MG63 (cell line): ENCODE results near the gene SLC25A24. TPM values are rescaled to one million over a fixed set of nuclear protein-coding genes. Genes with fewer than 3 reads are reported as not detected.

Source experiments
- DNase-seq: peaks from one replicate; pipeline ENCODE4 v3.0.0-alpha.2; 2020
- H3K27me3 ChIP-seq: fragments of 250-450 bp; sonication (Bioruptor Pico); 2 replicates; pipeline ENCODE4 v1.5.1; 2020; ENCODE audit warnings: mild to moderate bottlenecking, moderate library complexity
- H3K36me3 ChIP-seq: fragments of 250-450 bp; sonication (Bioruptor Pico); 2 replicates; pipeline ENCODE4 v1.5.1; 2020; ENCODE audit warnings: mild to moderate bottlenecking, moderate library complexity
- H3K4me3 ChIP-seq: fragments of 250-450 bp; sonication (Bioruptor Pico); 2 replicates; pipeline ENCODE4 v1.5.1; 2020; ENCODE audit warnings: mild to moderate bottlenecking, moderate library complexity
- H3K9me3 ChIP-seq: fragments of 250-450 bp; sonication (Bioruptor Pico); 2 replicates; pipeline ENCODE4 v1.5.1; 2020; ENCODE audit warnings: mild to moderate bottlenecking, moderate library complexity
- total RNA-seq: library from RNA; depleted of rRNA; stranded (reverse); fragments of >200 nt; shearing (Covaris generic); gene quantifications from 2 replicates; pipeline ENCODE4 v1.2.3, GENCODE V29; 2014; ENCODE audit warnings: low replicate concordance; rRNA removed

The SLC25A24 gene
- total RNA-seq, 1 experiment from 2014 or later, result 95.4 TPM

DNA sequence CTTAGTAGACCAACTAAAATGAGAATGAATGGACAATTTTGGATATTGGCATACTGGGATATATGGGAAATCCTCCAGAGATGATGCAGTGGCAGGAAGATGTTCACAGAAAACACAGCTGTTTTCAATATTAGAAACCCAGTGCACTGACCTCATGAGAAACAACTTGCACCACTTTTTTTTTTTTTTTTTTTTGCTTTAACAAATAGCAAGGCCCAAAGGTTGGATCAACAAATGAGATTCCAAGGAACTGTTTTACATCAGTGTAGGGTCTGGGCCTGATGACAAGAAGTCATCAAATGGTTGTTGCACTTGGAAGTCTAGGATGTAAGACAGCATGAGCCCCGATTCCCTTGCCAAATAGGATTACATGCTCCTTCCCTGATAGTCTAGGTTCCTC lies 110.7 kb downstream of the SLC25A24 start:
- Histone ChIP-seq H3K4me3 (no peak overlapping the region), H3K36me3 (no peaks in the 10 kb centered on the region), H3K9me3 (no peaks in the 10 kb centered on the region), H3K27me3 (no peaks in the 10 kb centered on the region)
- DNase-seq, result no peak

- no peak overlapping the region for H3K4me3 ChIP-seq
- no peaks in the 10 kb centered on the region for H3K27me3 ChIP-seq
- H3K36me3 ChIP-seq, result no peaks in the 10 kb centered on the region
- no peaks in the 10 kb centered on the region for H3K9me3 ChIP-seq
- DNase-seq, result no peak
Measured at GRCh38 chr1:108085628-108086027, 114.5 kb downstream of the SLC25A24 start.

DNA sequence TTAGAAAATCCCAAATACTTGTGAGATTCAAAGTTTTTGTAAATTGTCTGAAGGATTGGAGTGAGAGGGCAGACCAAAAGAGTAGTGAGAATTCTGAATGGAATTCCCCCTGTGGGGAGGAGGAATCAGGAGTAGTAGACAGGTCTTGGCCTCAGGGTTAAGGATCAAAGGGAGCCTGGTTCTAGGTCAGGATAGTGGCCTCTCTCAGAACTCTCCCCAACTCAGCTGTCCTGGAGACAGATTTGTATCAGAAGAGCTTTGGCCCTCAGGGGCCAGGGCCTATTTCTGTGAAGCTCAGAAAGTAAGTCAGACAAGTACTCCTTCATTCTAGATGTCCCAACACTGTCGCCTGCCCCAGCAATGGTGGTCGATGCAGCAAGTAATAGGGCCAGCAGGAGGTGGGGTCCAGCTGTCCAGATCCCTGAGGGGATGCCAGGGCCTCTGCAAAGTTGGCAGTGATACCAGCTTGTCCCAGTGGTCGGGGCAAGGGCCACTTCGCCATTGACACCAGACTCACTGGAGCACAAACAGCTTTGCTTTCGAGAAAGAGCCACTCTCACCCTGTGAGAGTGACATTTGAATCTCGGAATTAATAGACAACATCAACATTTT lies 115.2 kb downstream of the SLC25A24 start:
- Histone ChIP-seq H3K36me3 (no peaks in the 10 kb centered on the region), H3K9me3 (no peaks in the 10 kb centered on the region), H3K27me3 (no peaks in the 10 kb centered on the region), H3K4me3 (no peak overlapping the region)
- DNase-seq, result no peak

Other genes with a start within 250 kb of the SLC25A24 start
- gene VAV3, start 235.2 kb downstream of the SLC25A24 start, total RNA-seq, result 0.30 and 0.57 TPM in 2 replicates
- gene NBPF4, start 43.7 kb upstream of the SLC25A24 start, total RNA-seq, result 1.5 and 4.4 TPM in 2 replicates
- 0.13 and 0.35 TPM in 2 replicates for gene NBPF6, start 250.0 kb upstream of the SLC25A24 start, total RNA-seq